HG03432 (cell line): ENCODE results near the gene NPIPB6.
"Not testable (repeated sequence)": the region's sequence is repeated elsewhere in the genome, so short reads cannot be mapped to it uniquely, and the experiment has no call there.

Source experiments
- ATAC-seq: cut with Tn5 transposase; IDR thresholded peaks from one replicate; pipeline ENCODE4 v1.9.1; 2021; ENCODE audit warnings: mild to moderate bottlenecking, moderate library complexity; ENCODE audit not compliant: unreplicated experiment

NPIPB6 gene

DNA sequence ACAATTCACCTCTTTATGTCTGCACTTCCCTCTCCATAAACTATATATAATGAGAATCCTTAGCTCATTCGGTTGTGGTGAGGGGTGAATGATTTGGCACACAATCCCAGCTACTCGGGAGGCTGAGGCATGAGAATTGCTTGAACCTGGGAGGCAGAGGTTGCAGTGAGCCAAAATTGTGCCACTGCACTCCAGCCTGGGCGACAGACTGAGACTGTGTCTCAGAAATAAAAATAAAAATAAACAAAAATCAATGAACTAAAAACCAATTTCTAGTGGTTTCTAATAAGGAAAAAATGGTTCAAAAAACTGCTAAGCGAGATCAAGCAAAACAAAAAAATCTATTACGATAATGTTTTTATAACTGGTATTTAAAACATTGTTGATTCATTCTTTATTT is at the start of gene NPIPB6:
NPIPB6 (minus strand) TSS at position 101 of the 400 bp plus-strand sequence. CDS start 686 bp downstream, outside the sequence.
- ATAC-seq, result not testable (repeated sequence)

DNA sequence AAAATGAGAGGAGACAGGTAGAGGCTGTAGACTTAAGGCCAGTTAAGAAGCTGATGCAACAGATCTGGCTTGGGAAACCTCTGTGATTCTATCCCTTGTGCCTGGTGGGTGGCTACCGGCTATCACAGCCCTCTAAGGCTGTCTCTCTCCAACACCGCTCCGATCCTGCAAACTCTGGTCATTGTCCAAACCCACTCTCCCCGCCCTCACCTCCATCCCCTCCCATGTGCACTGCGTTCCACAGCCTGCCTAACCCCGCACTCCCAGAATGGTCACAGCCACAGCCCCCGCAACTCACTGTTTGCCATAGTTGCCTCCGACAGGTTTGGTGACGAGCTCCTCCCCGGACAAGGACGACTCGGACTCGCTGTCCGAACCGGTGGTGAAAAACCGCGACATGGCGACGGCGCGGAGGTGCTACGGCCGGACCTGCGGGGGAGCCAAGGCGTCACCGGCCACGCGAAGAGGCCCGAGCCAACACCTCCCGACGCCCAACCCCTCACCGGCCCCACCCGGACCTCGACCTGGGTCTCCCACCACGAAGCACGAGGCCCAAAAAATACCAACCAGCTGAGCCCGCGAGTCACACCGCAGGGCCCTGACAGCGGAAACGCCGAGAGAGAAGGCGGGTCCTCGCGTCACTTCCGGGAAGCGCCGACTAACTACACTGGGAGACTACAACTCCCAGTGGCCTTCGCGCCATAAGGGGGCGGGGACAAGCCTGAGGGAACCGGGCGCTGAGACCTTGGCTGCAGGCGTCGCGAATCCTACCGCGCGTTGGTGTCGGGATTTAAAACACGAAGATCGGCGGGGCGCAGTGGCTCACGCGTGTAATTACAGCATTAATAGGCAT is 40.1 kb upstream of the NPIPB6 start, which contains the start of gene EIF3CL:
EIF3CL (minus strand) TSS at position 622 of the 853 bp plus-strand sequence; CDS start at position 399, 223 bp downstream.
- peak; percentile 98 for ATAC-seq

DNA sequence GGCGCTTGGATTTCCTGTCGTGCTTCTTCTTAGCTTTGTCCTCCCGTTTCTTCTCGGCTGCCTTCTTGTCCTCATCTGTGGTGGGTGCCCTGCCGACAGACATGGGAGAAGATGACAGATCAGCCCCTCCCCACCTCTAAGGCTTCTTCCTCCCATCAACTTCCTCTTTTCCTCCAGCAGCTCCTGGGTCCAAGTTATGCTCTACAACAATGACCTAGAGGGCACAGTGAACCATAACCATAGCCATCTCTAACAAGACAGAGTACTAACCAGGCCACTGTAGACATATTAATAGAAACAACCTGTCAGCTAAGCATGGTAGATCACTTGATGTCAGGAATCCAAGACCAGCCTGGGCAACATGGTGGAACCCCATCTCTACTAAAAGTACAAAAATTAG is 28.7 kb upstream of the NPIPB6 start:
- ATAC-seq, result not testable (repeated sequence)

DNA sequence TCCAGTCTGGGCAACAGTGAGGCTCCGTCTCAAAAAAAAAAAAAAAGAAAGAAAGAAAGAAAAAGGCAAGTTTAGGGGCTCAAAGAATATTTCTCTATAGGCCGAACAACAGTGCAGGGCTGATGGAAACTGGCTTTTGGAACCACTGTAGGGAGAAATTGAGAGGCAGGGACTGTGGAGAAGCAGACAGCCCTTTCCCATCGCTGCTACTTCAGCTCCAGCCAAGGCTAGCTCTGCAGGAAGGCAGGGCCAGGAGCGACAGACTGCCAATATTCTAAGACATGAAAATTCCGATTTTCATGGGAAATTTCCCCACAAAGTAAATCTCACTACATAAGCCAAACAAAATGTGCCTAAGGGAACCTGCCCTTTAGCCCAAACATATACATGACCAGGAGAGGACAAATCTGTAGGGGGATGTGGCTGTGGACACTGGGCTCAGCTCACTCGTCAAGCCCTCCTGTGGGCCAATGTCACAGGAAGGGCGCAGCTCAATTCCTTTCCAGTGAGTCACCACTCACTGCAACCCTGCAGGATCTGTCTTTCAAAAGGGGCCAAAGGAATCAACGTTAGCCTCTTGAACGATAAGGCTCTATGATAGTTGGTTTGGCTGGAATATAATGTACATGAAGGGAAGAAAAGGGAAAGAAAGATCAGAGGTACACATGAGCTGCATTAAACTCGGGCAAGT is 19.0 kb upstream of the NPIPB6 start:
- ATAC-seq, result not testable (repeated sequence)

DNA sequence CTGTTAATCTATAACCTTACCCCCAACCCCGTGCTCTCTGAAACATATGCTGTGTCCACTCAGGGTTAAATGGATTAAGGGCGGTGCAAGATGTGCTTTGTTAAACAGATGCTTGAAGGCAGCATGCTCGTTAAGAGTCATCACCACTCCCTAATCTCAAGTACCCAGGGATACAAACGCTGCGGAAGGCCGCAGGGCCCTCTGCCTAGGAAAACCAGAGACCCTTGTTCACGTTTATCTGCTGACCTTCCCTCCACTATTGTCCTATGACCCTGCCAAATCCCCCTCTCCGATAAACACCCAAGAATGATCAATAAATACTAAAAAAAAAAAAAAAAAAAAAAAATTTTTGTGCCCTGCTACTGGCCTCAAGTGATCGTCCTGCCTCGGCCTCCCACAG is 14.5 kb upstream of the NPIPB6 start:
- not testable (repeated sequence) for ATAC-seq

DNA sequence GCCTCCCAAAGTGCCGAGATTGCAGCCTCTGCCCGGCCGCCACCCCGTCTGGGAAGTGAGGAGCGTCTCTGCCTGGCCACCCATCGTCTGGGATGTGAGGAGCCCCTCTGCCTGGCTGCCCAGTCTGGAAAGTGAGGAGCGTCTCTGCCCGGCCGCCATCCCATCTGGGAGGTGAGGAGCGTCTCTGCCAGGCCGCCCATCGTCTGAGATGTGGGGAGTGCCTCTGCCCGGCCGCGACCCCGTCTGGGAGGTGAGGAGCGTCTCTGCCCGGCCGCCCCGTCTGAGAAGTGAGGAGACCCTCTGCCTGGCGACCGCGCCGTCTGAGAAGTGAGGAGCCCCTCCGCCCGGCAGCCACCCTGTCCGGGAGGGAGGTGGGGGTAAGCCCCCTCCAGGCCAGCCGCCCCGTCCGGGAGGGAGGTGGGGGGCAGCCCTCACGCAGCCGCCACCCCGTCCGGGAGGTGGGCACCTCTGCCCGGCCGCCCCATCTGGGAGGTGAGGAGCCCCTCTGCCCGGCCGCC is 13.9 kb upstream of the NPIPB6 start:
- ATAC-seq, result not testable (repeated sequence)

DNA sequence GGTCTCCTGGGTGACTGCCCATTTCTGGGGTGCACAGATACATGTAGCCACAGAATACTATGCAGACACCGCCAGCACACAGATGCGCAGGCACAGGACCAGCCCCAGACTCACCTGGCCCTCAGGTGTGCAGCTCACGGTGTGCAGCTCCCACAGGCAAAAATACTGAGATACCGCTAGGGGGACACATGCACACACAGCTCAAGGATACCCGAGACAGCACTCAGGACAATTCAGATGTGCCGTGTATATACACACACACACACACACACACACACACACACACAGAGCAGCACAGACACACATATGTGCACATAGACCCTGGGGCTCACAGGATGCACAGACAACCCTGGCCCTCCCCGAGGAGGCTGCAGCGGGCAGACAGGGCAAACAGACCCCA is 11.8 kb upstream of the NPIPB6 start:
- ATAC-seq, result not testable (repeated sequence)

DNA sequence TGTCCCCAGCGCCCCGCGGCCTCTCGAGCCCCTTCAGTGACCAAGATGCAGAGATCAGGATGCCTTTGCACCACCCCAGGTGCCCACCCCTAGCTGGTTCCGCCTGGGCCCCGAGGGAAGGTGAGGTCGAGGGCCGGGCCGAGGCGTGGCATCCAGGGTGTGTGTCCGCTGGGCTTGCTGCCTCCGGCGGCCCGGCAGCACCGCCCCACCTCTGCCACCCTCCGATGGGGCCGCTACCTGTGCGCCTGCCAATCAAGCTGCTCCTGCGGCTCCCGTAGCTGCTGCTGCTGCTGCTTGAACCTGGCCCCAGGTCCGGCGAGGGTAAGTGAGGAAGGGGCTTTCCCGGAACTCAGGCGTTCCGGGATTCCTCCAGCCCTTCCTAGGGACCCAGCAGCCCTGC is 11.0 kb upstream of the NPIPB6 start:
- ATAC-seq, result not testable (repeated sequence)

DNA sequence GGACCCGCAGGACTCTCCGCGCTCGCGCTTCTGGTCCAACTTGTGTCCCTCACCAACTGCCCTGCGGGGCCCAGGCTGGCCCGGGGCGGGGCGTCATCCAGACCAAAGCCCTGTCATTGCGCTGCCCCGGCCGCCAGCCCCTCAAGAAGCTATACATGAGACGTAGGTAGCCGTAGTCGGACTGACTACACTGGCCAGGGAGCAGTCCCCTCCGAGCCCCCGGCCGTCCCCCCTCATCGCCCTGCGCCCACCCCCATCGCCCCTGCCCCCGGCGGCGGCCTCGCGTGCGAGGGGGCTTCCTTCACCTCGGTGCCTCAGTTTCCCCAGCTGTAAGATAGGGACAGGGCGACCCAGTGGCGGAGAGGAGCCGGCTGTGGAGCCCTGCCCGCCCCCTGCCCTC is 4.6 kb upstream of the NPIPB6 start:
- not testable (repeated sequence) for ATAC-seq

DNA sequence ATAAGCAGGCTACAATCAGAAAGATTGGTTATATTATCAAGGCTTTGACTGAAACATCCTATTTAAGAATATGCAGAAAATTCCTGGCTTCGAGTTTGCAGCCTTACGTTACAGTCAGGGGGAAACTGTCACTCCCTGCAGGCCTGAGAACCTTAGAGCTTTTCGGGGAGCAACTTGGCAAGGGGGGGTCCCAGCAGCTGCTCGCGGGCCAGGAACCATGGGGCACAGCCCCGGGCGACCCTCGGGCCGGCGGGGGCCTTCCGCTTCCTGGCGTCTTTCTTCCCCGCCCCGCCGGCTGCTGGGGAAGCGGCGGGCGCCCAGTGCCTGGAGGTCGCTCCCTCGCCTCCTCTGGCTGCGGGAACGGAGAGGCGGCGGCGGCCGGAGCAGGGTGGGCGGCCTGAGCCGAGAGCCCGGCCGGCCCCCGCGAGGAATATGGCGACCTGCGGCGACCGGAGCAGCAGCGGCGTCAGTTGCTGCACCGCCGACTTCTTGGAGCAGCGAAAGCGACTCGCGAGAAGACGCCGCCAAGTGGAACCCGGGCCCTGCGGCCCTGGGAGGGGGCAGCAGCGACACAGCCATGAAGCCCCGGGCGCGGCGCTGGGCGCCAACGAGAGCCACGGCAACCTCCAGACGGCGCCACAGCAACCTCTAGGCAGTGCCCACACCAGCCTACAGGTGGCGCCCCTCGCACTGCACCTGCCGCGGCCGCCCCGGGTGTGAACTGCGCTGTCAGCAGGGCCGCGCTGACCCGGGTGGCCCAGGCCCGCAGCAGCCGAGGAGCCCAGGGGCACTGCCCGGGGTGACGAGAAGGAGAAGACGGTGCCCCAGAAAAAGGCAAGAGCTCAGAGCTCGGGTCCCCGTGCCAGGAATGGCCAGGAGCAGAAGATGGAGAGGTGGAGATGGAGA is 1.2 kb upstream of the NPIPB6 start:
- peak; percentile 97 for ATAC-seq

DNA sequence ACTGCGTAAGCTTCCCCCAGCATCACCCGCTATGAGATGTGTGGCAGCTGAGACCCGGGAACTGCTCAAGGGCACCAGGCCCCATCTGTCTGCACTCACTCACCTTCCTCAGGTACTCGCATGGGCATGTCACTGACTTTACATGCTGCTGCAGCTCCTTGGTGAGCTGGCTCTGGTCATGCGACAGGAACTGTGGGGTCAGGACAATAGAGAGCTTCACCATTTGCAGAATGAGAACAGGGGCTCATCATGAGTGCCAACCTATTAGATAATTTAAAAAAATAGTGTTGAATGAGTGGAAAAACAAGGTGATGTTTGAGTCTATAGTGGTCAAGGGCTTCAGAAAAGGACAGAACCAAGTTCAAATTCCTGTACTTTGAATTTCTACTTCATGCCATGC is 708 bp downstream of the NPIPB6 start:
- not testable (repeated sequence) for ATAC-seq

DNA sequence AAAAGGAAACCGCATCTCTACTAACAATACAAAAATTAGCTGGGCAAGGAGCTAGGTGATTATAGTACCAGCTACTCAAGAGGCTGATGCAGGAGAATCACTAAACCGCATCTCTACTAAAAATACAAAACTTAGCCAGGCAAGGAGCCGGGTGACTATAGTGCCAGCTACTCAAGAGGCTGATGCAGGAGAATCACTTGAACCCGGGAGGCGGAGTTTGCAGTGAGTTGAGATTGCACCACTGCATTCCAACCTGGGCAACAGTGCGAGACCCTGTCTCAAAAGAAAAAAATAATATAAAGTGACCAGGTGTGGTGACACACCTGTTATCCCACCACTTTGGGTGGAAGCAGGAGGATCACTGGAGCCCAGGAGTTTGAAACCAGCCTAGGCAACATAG is 25.1 kb downstream of the NPIPB6 start:
- not testable (repeated sequence) for ATAC-seq

DNA sequence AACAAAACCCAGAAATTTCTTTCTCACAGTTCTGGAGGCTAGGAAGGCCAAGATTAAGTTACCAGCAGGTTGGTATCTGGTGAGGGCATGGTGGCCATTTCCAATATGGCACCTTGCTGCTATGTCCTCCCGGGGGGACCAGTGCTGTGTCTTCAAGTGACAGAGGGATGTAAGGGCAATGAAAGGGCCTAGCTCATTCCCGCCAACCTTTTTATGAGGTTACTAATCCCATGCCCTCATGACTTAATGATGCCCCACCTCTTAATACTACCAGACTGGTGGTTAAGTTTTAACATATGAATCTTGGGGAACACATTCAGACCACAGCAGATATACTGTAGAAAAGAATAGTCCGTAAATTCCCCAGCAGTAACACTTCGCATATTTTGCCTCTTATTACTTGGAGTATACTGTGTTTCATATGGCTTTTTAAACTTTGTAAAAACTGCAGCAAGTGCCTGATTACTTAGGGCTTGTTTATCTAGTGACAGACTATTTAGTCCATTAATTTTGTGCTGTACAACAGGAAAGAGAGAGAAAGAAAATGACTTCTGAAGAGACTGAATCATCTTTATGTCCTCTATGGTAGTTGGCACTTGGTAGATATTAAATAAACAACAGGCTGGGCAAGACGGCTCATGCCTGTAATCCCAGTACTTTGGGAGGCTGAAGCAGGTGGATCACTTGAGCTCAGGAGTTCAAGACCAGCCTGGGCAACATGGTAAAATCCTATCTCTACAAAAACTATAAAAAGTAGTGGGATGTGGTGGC is 26.2 kb downstream of the NPIPB6 start:
- ATAC-seq, result not testable (repeated sequence)

DNA sequence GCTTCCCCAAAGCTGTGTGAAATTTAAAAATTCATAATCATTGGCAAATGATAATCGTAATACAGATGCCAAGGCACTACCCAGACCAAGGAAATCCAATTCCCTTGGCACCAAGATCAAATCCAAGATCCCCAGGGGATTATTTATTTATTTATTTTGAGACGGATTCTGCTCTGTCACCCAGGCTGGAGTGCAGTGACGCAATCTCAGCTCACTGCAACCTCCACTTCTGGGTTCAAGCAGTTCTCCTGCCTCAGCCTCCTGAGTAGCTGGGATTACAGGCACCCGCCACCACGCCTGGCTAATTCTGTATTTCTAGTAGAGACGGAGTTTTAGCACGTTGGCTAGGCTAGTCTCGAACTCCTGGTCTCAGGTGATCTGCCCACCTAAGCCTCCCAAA is 27.6 kb downstream of the NPIPB6 start:
- ATAC-seq, result not testable (repeated sequence)

DNA sequence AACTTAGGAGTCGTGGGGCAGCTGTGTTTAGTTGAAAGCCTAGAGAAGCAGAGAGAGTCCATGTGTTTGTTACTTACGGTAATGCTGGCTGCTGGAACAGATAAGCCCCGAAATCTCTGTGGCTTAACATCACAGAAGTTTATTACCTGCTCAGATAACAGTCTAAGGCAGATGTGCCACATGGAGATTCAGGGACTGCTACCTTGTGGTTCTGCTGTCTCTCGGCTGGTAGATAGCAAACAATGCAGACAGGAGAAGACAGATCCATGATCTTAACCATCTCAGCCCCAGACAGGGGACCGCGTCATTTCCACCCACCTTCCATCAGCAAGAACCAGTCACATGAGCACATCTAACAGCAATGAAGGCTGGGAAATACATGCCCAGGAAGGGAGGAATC is 30.7 kb downstream of the NPIPB6 start:
- ATAC-seq, result not testable (repeated sequence)

DNA sequence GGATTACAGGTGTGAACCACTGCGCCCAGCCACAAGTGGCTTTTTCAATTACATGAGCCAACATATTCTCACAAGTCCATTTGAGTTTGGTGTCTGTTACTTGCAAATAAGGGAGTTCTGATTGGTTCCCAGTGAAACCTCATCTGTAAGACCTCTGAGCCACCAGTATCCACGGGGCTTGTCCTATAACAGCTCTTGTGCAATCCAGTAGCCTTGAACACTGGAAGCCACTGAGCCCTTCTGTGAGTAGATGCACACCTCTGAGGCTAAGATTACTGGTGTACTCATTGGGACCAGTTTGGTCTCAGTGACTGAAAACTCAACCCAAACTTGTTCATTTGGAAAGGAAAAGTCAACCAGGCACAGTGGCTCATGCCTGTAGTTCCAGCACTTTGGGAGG is 32.3 kb downstream of the NPIPB6 start:
- ATAC-seq, result not testable (repeated sequence)

DNA sequence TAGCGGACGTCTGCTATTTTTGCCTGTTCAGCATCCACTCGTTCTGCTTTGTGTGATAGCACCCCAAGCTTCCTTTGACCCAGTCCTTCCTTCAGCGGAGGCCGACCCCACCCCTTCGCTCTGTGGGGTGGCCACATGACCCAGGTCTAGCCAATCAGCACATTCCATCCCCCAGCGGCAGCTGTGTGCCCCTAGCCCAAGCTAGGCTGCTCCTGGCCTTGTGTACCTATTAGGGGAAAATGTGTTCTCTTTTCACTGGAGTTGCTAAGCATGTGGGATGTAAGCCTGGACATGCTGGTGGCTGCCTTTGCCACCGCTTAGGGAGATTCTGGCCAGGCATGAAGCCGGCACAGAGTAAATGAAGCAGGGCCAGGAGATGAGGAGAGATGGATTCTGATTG is 33.1 kb downstream of the NPIPB6 start:
- not testable (repeated sequence) for ATAC-seq

DNA sequence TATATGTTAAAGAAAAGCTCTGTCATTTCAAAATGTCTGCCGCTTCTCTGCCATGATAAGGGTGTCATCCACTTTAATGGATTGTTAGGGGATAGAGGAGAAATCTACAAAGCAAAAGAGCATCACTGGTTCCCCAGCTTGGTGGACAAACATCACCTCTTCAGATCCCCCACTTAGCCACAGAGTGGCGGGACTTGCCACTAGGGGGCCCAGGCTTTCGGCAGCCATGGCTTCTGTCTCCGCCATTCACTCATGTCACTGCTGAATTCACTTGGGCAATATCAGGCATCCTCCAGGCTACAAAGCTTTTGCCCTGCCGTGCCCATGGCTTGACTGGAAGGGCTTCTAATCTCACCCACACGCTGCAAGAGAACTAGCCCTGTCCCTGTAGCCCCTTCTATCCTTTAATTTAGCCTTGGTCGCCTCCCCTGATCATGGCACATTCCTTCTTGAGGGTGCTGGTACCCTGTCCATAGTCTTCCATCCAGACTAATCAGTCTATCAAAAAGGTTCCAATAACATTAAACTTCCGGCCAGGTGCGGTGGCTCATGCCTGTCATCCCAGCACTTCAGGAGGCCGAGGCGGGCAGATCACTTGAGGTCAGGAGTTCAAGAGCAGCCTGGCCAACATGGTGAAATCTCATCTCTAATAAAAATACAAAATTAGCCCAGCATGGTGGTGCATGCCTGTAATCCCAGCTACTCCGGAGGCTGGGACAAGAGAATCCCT is 36.3 kb downstream of the NPIPB6 start:
- ATAC-seq, result no peak

DNA sequence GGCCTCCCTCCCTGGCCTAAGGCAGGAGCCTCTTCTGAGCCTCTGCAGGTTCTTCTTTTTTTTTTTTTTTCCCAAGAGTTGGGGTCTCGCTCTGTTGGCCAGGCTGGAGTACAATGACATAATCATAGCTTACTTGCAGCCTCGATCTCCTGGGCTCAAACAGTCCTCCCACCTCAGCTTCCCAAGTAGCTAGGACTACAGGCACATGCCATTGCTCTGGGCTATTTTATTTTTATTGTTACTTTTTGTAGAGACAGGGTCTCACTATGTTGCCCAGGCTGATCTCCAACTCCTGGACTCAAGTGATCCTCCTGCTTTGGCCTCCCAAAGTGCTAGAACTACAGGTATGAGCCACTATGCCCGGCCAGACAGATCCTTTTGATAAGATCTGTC is 38.4 kb downstream of the NPIPB6 start:
- no peak for ATAC-seq
